Kidney tubule cell (primary cell): ENCODE results near the gene TCERG1L.

ENCODE experiments used
- DNase-seq: peaks from one replicate; pipeline ENCODE4 v3.0.0-alpha.2; 2018; ENCODE audit warnings: low spot score

TCERG1L gene

DNA sequence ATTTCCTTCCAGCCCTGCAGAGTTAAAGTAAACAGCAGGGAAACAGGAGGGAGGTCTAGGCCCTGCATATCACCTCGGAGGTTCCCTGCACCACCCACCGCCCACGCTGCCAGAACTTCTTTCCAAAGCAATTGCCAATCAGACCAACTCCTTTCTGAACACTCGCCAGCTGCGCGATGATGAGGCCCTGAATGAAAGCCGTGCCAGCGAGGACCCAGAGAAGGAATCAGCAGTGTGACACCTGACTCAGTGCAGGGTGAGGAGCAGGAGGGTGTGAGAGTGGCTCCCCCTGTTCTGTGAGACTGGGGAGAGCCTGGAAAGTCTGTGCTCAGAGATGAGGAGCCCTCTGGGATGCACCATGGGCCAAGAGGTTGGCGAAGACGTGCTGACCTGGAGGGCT lies 3.3 kb upstream of the TCERG1L start:
- no peak for DNase-seq

DNA sequence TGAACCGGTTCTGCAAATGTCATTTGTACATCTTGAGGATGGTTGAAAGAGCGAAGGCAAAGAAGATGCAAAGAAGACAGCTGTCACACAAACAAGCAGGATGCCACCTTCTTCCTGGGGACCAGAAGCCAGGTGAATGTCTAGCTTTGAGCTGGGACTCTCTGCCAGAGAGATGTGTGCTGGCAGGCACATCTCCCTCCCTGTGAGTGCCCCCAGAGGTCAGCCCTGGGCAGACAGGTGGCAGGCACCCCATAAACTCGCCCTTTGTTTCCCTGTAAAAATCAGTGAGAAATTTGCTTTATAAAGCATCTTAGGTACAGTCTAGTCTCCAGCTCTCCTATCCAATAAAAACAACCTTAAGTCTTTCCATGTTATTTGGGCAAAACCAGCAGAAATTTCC lies 2.6 kb upstream of the TCERG1L start:
- DNase-seq: no peak

DNA sequence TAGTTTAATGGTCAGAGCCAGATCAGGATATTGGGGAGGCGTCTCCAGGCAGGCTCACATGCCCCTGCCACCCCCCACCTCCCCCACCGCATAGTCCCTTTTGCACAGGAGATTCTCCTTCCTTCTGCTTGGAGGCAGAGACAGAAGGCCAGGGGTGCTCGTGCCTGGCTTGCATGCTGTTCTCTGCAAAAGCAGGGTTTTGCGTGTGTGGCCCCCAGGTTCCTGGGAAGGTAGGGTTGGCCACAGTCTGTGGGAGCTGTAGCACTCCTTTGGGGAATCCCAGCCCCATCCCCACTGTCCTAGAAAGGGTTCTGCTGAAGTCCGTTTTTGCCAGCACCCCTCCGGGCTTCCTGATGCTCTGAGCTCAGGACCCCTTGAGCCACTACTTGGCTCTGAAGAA lies 1.9 kb upstream of the TCERG1L start:
- no peak for DNase-seq

DNA sequence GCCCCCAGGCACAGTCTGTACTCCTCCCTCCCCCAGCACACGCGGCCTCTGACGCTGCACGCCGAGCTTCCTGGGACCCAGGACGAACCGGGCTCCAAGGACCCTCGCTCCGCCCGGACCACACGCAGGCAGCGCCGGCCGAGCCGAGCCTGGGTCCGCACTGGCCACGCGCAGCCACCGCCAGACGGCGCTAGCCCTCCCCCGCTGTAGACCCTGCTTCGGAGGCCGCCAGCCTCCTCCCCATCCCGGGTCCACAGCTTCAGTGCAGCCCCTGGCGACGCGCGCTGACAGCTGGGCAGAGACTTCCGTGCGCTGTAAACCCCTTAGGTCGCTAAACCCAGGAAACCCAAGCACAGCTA lies 936 bp upstream of the TCERG1L start:
- DNase-seq: peak; percentile 7

DNA sequence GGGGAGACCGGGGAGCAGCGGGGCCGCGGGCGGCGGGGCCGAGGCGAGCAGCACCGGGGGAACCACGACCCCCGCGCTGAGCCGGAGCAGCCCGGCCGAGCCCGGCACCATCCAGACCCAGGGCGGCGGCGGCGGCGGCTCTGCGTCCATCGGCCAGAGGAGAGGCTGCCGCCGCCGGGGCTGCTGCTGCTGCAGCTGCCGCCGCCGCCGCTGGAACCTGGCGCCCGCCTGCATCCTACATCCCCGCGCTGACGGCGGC lies 190 bp downstream of the TCERG1L start:
- no peak for DNase-seq

DNA sequence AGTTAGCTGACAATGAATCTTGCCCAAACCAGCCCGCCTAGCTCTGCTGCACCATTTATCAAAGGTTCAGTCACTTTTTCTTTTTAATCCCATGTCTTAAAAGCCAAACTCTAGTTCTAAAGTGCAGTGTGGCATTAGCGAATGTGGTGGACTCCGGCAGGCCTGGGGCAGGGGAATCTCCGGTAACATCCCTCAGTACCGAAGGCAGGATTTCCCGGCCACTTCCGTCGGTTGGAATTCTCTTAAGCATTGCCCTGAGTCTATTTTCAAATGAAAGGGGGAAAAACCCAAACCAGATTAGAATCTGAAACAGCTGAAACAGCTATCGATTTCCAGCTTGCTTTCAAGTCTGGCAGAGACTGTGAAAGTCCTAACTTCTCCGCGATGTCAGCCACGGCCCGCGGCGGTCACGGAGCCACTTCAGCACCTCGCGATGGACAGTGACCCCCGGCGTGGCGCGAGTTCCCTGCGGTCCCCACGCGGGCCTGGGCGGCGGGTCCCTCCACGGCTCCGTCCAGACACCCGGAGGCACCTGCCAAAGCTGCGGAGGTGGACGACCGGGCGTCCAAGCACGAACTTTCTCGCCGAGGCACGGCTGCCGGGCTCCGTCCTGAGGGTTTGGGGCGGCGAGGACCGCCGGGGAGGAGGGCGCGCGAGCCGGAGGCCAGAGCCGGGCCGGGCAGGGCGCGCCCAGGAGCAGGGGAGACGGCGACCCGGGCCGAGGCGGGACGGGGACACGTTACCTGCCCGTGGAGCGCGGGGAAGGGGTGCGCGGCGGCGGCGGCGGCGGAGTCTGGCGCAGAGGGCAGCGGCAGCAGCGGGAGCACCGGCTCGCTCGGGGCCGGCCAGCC lies 745 bp downstream of the TCERG1L start:
- DNase-seq: no peak

DNA sequence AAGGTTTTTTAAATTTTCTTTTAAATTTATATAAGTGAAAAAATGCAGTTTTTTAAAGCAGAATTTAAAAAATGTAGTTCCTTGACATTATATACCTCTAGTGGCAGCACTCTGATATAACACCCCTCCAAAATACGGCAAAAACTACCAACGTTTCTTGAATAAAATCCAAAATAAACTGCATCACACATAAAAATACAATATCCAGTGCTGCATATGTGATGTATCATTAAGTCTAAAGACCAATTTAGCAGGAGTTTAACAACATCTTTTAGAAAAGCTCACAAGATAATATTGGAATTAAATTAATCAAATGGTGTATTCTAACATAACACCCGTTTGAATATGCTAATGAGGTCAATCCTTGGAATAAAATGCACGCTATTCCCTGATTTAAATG lies 1.4 kb downstream of the TCERG1L start:
- DNase-seq: no peak

DNA sequence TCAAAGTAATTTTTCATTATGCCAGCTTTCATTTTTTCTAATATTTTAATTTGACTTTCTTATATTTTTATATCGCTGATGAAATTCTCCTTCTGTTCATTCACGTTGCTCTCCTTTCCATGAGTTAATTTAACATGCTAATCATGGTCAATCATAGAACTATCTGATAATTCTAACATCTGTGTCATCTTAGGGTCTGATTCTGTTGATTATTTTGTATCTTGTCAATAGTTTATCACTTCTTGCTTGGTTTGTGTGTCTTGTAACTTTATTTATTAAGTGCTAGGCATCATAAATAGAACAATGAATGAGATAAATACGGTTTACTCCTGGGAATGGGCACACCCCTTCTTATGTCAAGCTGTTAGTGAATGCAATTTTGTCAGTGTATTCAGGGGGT lies 11.0 kb downstream of the TCERG1L start:
- DNase-seq: no peak

DNA sequence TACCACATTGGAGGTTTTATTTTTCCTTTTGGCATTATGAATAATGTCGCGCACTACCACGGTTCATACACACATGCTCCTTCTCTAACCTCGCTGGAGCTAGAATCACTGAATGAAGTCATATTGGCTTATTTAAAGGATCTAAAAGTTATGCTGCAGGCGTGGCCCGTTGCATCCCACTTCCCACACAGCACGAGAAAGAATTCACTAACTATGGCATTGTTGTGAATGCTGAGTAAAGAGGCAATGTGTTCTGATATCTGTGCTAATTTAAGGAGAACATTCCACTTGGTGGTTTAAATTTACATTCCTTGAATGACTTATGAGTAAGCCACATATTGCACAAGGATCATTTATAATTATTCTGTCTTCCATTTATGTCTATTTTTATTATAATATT lies 20.7 kb downstream of the TCERG1L start:
- DNase-seq: no peak

DNA sequence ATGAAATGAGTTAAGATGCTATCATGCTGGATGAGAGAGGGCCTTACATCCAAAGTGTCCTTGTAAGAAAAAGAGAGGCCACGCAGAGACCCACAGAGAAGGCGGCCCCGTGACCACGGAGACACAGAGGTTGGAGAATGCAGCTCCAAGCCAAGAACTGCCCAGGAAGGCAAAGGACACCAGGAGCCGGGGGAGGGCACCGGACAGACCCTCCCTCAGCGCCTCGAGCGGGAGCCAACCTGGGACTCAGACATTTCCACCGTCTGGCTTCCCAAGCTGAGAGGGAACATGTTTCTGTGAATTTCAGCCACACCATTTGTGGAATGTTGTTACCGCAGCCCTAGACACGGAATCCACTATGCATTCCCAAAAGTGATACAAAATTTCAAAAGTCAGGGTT lies 22.9 kb downstream of the TCERG1L start:
- no peak for DNase-seq

DNA sequence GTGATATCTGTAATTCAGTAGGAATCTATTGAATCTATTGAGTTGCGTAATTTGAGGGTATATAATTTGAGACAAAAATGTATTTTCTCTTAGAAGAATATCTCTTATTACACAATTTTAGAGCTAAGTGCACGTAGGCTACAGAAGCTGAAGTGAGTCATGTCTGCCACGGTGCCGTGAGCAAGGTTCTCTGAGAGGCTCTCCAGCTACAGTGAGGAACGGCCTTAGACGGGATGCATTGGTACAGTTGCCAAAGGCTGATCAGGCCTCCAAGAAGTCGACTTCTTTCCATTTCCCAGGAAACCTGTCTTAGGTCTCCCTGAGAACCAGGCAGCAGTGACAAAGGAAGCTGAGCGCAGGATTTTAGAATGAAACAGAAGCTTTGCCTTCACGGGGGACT lies 28.6 kb downstream of the TCERG1L start:
- DNase-seq: no peak

DNA sequence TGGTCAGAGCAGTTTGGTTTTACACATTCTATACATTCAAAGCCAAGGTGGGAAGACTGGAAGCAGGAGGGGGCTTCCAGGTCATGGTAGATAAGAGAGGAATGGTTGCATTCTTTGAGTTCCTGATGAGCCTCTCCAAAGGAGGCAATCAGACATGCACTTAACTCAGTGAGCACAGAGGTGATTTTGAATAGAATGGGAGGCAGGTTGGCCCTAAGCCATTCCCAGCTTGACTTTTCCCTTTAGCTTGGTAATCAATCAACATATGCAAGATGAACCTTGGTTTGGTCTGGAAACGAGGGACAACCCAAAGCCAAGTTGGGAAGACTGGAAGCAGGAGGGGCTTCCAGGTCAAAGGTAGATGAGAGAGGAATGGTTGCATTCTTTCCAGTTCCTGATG lies 31.4 kb downstream of the TCERG1L start:
- no peak for DNase-seq

DNA sequence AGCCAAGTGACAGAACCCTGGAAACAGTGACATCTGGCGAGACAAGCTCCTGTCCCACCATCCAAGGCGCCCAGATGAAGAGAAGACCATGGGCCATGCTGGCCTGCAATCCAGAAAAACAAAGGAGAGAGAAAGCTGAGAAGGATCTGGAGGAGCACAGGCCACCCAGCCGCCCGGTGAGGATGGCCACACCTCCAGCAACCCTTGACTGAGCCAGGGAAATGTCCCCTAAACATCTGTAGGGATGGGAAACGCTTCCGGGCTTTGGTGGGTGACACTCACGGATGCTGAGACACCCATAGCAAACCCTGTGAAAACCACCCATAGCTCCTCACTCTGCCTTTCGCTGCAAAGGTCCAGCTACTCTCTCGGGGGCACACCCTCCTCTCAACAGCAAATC lies 32.0 kb downstream of the TCERG1L start:
- no peak for DNase-seq

DNA sequence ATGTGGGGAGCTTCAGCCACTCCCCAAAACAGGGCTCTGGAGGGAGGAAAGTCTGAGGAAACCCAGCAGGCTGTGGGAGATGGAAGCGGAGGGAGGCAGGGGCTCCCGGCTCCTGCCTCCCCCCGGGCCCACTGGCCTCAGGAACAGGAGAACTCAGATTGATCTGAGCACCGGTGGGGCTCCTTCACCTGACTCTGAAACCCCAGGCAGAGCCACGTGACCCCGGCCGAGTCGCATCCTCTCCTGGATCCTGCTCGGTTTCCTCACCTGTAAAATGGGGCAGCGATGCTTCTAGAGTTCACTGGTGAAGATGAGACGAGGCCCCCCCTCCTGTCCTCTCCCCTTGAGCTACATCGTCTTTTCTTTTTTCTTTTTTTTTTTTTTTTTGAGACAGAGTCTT lies 33.6 kb downstream of the TCERG1L start:
- DNase-seq: no peak

DNA sequence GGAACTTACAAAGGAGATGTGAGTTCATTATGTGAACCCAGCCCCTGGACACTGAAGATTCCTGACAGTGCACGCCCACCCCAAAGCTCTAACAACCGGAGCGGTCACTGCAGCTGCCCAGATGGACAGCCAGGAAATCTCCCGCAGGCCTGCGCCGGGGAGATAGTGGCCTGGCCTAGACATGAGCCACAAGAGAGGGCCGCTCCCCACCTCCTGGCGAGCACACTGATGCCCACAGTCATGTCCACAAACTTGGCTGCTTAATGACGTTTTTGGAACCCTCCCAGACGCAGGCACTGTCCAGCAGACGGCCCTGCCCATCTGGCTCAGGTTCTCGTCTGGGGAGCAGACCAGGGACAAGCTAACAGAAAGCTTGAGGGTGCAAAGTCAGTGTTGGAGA lies 34.2 kb downstream of the TCERG1L start:
- no peak for DNase-seq

DNA sequence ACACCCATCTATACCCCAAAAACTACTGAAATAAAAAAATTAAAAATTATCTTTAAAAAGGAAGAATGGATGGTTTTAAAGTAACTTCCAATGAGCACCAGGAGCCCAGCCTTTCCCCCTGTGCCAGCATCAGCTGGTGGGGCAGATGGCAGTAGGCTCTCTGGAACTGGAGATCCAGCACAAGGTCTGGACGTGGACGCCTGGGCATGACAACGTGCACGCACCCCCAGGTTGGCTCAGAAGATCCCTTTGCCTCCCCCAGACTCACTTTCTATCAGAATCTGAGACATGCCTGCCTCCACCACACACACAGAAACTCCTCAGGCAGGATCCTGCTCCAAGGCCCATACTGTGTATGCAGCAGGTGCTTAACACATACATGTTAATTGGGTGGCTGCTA lies 35.8 kb downstream of the TCERG1L start:
- DNase-seq: no peak

DNA sequence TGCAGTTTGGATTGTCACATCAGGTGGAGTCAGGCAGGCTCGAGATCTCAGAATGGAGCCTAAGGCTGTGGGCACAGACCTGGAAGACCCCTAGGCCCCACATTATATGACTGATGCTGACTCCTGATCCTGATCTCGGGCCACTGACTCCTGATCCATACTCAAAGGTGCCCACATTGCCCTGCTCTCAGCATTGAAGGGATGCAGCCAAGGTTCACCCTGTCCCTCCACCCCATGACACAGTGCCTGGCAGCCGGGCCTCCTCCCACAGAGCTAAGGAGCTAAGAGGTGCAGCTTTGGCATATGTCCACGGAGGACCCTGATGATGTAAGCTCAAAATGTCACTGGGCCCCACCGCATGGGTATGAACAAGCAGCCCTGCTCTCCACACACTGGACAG lies 36.6 kb downstream of the TCERG1L start:
- no peak for DNase-seq

DNA sequence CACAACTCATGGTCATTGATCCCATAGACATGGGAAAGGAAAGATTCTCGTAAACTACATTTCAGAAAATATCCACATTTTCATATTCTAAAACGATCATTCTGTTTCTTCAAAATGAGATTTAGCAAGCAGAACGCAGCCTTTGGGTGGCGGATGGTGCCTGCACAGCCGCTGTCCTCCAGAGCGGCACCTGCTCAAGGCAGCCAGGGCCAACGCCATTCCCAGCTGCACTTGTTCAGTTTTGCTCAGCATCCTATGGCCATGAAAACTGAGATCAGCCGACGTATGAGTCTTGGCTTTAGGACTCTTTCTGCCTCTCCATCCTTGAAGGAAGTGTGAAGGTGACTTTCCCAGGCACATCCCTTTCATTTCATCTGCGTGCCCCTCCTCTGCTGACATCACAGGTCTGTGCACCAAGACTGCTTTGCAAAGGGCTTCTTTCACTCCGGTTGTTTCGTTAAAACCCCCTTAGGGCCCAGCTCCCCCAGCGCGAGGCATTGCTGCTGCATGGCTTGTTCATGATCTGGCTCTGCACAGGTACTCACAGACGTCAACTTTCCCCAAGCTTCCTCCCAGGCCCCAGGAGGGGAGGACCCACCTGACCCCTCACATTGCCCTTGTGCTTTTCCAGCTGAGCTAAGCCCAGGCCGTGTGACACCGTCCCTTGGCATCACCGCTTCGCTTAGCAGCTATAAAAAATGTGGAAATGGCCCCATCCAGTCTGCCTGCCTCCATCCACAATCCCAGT lies 37.2 kb downstream of the TCERG1L start:
- no peak for DNase-seq

DNA sequence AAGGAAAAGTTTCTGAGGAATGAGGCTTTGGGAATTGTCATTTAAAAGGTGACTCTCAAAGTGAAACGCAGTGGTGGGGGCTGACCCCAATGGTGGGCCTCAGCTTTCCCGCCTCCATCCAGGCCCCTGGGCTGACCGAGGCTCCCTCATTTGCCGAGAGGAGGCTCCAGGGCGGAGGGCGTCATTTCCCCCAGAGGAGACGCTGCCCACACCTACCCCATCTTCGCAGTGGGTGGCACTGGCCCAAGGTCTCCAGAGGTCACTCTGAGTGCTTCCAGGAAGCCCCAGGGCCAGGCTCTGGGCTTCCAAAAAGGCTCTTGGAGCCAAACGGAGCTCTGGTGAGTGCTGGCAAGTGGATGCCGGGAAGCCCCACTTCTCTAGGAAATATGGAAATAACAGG lies 38.0 kb downstream of the TCERG1L start:
- DNase-seq: no peak

DNA sequence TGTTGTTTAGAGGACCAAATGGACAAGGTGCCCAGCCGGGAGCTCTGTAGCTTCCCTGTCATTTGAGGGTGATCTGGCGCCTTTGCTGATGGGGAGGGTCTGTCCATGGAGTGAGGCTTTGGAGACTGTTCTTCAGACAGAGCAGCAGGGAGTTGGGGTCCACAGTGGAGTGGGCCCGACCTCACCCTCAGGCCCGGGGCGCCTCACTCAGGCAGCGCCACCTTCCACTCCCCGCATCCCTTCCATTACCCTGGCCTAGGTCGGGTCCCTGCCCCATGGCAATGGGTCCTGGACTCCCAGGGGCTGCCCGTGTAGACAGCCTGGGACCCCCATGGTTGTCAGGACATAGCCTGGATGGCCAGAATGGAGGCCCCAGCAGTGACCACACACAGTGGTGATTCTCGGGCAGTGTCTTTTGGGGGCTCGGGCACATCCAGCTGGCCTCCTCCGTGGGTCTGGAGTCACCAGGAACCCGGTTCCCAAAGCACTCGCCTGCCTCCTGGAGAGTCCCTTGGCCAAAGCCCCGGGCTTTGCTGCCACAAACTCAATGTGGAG lies 38.5 kb downstream of the TCERG1L start:
- DNase-seq: no peak

DNA sequence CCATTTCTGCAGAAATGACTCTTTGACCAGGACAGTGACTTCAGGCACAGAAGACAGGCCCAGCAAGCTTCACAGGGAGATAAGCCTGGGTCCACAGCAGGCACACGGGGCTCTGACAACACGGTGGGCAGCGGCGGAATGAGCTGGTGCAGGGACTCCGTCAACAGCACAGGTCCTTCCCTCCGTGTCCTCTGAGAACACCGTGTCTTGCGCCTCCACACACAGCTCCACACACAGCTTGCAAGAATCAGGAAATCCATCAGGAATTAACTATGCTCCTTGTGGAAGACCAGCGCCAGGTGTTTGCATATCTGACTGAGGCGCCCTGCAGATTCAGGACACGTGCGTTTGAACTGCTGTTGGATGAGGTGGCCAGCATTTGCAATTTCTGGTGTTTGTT lies 39.6 kb downstream of the TCERG1L start:
- DNase-seq: no peak

DNA sequence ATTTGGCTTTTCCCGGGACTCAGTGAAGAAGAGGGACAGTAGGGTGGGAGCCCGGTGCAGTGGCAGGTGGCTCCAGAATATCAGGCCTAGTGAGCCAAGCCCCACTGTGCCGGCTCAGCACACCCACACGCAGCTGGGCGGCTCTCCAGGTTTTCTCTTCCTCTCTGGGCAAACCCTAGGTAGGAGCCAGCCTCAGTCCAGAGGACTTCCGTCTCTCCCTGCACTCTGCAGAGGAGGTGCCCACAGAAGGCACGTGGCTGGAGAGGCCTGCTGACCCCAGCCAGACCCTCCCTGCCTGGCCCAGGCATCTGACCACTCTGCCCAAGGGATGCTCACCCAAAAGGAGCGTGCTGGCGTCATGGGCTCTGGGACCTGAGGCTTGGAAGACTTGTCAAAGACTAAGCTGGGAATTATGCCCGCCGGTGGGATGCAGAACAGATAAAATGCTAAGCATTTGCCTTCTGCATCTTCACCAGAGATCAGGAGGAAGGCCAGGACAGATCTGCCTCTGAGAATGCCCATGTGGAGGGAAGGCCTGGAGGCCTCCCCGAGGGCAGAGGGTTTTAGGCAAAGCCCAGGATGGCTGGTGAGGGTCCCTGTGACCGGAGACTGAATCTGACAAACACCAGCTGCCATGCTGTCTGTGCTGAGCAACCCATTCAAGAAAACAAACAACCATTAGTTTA lies 40.2 kb downstream of the TCERG1L start:
- no peak for DNase-seq
